ENCODE data around the gene TPSG1.

- TF ChIP-seq ELF1 (IDR thresholded peaks at IDR 0.05; ENCODE audit: borderline replicate concordance, low read depth) (no peak), EZH2 (IDR thresholded peaks at IDR 0.05) (no peak), CTCF (IDR thresholded peaks at IDR 0.05 in 2 of 3, conservative IDR thresholded peaks at IDR 0.05 in 1 of 3; ENCODE audit: borderline replicate concordance in 1 of 3, insufficient read depth in 1 of 3, low read depth in 2 of 3, low read length in 2 of 3) (no peak), RAD21 (IDR thresholded peaks at IDR 0.05; ENCODE audit: low read depth) (no peak), POLR2A (IDR thresholded peaks at IDR 0.05; ENCODE audit: borderline replicate concordance, extremely low read depth, insufficient read depth, insufficient read length) (no peak), SRF (IDR thresholded peaks at IDR 0.05; ENCODE audit: low read depth) (no peak), POLR2AphosphoS5 (IDR thresholded peaks at IDR 0.05; ENCODE audit: low read depth, low read length) (no peak), CEBPB (IDR thresholded peaks at IDR 0.05; ENCODE audit: low read depth) (no peak), MAX (IDR thresholded peaks at IDR 0.05) (no peak), JUND (IDR thresholded peaks at IDR 0.05) (no peak), ATF3 (IDR thresholded peaks at IDR 0.05) (no peak), ZNF274 (IDR thresholded peaks at IDR 0.05; ENCODE audit: low read depth, low read length) (no peak), SP1 (IDR thresholded peaks at IDR 0.05; ENCODE audit: low read depth) (no peak), EZH2phosphoT487 (IDR thresholded peaks at IDR 0.05; ENCODE audit: borderline replicate concordance) (no peak)
Measured at GRCh38 chr16:1210461-1210860, 14.6 kb downstream of the TPSG1 start.
